ENCODE measurements around the gene RBM20.
"Not testable (repeated sequence)": the region's sequence is repeated elsewhere in the genome, so short reads cannot be mapped to it uniquely, and the experiment has no call there.

Gene RBM20

DNA sequence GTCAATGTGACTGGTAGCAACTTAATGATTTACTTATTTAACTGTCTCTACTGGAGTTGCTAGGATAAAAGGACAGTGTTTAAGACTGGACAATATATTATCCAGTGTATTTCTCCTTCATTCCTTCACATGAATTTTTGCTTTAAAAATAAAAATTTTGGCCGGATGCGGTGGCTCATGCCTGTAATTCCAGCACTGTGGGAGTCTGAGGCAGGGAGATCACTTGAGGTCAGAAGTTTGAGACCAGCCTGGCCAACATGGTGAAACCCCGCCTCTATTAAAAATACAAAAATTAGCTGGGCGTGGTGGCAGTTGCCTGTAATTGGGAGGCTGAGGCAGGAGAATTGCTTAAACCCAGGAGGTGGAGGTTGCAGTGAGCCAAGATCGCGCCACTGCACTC lies 5.1 kb upstream of the RBM20 start:
- H3K4me3 ChIP-seq (ENCODE audit: control insufficient read depth in 1 of 7, extremely low read depth in 1 of 7, insufficient read depth in 4 of 7, low read depth in 2 of 7, low read length in 6 of 7); H3K36me3 ChIP-seq (ENCODE audit: control insufficient read depth in 4 of 4, insufficient read depth in 4 of 4, low read length in 3 of 4); POLR2A ChIA-PET; DNase-seq; H3K27ac ChIP-seq (ENCODE audit: insufficient read depth in 1 of 2, low read depth in 1 of 2, low read length in 2 of 2, poor library complexity in 1 of 2, severe bottlenecking in 2 of 2); H3K9me3 ChIP-seq (ENCODE audit: control extremely low read depth in 1 of 5, control insufficient read depth in 4 of 5, insufficient read depth in 2 of 5, low read depth in 1 of 5, low read length in 4 of 5): not testable (repeated sequence)
- WGBS (ENCODE audit: insufficient coverage) = 100% methylated on average over 2 of the region's 6 CpGs
- CTCF ChIA-PET = interaction anchor here (1.6 kb wide), 1 partner anchor 10 kb away, joined by 4 read pairs; no protein-coding TSS in a partner anchor
- Histone ChIP-seq H3K27me3 (replicated peaks in 2 of 5; ENCODE audit: control insufficient read depth in 4 of 5, insufficient read depth in 5 of 5, low read length in 4 of 5) (peaks cover 23 to 49% (median 35%) of the 10 kb centered on the region in 5 experiments), H3K4me1 (ENCODE audit: control extremely low read depth in 1 of 4, control insufficient read depth in 4 of 4, insufficient read depth in 4 of 4, low read length in 3 of 4) (peaks cover 0 to 13% (median 11%) of the 10 kb centered on the region in 4 experiments)

- Histone ChIP-seq H3K4me1 (ENCODE audit: control extremely low read depth in 1 of 4, control insufficient read depth in 4 of 4, insufficient read depth in 4 of 4, low read length in 3 of 4) (peaks cover 0 to 19% (median 18%) of the 10 kb centered on the region in 4 experiments), H3K27me3 (replicated peaks in 2 of 5; ENCODE audit: control insufficient read depth in 4 of 5, insufficient read depth in 5 of 5, low read length in 4 of 5) (peaks cover 24 to 54% (median 38%) of the 10 kb centered on the region in 5 experiments)
- DNase-seq; H3K36me3 ChIP-seq (ENCODE audit: control insufficient read depth in 4 of 4, insufficient read depth in 4 of 4, low read length in 3 of 4); POLR2A ChIA-PET; H3K4me3 ChIP-seq (ENCODE audit: control insufficient read depth in 1 of 7, extremely low read depth in 1 of 7, insufficient read depth in 4 of 7, low read depth in 2 of 7, low read length in 6 of 7); H3K27ac ChIP-seq (ENCODE audit: insufficient read depth in 1 of 2, low read depth in 1 of 2, low read length in 2 of 2, poor library complexity in 1 of 2, severe bottlenecking in 2 of 2); H3K9me3 ChIP-seq (ENCODE audit: control extremely low read depth in 1 of 5, control insufficient read depth in 4 of 5, insufficient read depth in 2 of 5, low read depth in 1 of 5, low read length in 4 of 5): not testable (repeated sequence)
- CTCF ChIA-PET = interaction anchor here (1.0 to 1.6 kb wide), 2 partner anchors 10 to 17 kb away, joined by 3 to 4 read pairs; no protein-coding TSS in a partner anchor
- WGBS (ENCODE audit: insufficient coverage) = 84% methylated on average over 2 of the region's 6 CpGs
These were observed 4.3 kb upstream of the RBM20 start for GRCh38 chr10:110639858-110640257.

GRCh38 chr10:110641256-110641655 lies 2.9 kb upstream of the RBM20 start:
- ChIA-PET CTCF (interaction anchor here (0.6 to 2.0 kb wide), 5 partner anchors 8 to 255 kb away, joined by 3 to 14 read pairs (median 5); no protein-coding TSS in a partner anchor), POLR2A (interaction anchor here (0.7 kb wide), 1 partner anchor 434 kb away, joined by 3 read pairs; no protein-coding TSS in a partner anchor)
- Histone ChIP-seq H3K27ac (ENCODE audit: insufficient read depth in 1 of 2, low read depth in 1 of 2, low read length in 2 of 2, poor library complexity in 1 of 2, severe bottlenecking in 2 of 2) (no peak overlapping the region), H3K9me3 (ENCODE audit: control extremely low read depth in 1 of 5, control insufficient read depth in 4 of 5, insufficient read depth in 2 of 5, low read depth in 1 of 5, low read length in 4 of 5) (no peaks in the 10 kb centered on the region), H3K4me1 (ENCODE audit: control extremely low read depth in 1 of 4, control insufficient read depth in 4 of 4, insufficient read depth in 4 of 4, low read length in 3 of 4) (peaks cover 0 to 19% (median 18%) of the 10 kb centered on the region in 4 experiments), H3K36me3 (ENCODE audit: control insufficient read depth in 4 of 4, insufficient read depth in 4 of 4, low read length in 3 of 4) (no peaks in the 10 kb centered on the region), H3K27me3 (replicated peaks in 2 of 5; ENCODE audit: control insufficient read depth in 4 of 5, insufficient read depth in 5 of 5, low read length in 4 of 5) (peaks cover 28 to 68% (median 49%) of the 10 kb centered on the region in 5 experiments), H3K4me3 (ENCODE audit: control insufficient read depth in 1 of 7, extremely low read depth in 1 of 7, insufficient read depth in 4 of 7, low read depth in 2 of 7, low read length in 6 of 7) (no peak overlapping the region)
- 25% methylated on average over 4 of the region's 5 CpGs for WGBS (ENCODE audit: insufficient coverage)
- peak in 2 of 3 donors; percentile 30 to 35 for DNase-seq

DNA sequence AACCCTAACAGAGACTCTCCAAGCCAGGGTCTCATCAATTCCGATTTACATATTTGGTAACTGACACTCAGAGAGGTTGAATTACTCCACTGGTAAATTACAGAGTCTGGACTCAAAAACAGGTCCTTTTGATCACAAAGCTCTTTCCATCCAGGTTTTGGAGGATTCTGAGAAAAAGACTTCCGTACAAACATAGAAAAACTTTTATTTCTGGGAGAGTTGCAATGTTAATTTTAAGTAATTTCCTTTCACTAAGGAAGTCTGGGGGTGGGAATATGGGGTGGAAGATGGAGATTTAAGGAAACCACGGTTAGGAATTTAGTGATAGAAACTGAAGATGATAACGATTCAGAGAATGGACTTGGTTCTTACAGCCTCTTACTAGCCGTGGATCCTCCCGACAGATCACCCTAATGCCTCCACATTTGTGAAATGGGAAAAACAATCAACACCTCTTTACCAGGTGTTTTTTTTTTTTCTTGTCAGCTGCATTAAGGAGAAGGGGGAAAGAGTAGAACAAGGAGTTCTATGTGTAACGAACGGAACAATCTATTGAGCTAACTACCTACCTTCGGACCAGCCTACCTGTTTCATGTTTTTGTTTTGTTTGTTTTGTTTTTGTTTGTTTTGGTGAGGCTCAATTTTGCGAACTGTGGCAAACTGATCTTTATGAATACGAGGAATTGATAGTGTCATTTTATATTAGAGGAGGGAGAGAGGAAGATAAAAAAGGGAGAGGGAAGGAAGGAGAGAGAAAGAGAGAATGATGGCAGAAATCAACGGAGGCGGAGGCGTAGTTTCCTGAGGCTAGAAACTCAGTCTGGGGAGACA lies 1.7 kb upstream of the RBM20 start:
- WGBS (ENCODE audit: insufficient coverage) = 48% methylated on average over 6 of the region's 14 CpGs
- DNase-seq = no peak
- Histone ChIP-seq H3K27me3 (replicated peaks in 2 of 5; ENCODE audit: control insufficient read depth in 4 of 5, insufficient read depth in 5 of 5, low read length in 4 of 5) (peaks cover 34 to 78% (median 54%) of the 10 kb centered on the region in 5 experiments), H3K36me3 (ENCODE audit: control insufficient read depth in 4 of 4, insufficient read depth in 4 of 4, low read length in 3 of 4) (no peaks in the 10 kb centered on the region), H3K4me1 (ENCODE audit: control extremely low read depth in 1 of 4, control insufficient read depth in 4 of 4, insufficient read depth in 4 of 4, low read length in 3 of 4) (peaks cover 0 to 19% (median 18%) of the 10 kb centered on the region in 4 experiments), H3K9me3 (ENCODE audit: control extremely low read depth in 1 of 5, control insufficient read depth in 4 of 5, insufficient read depth in 2 of 5, low read depth in 1 of 5, low read length in 4 of 5) (peaks cover 0 to 3% (median 0%) of the 10 kb centered on the region in 5 experiments), H3K4me3 (ENCODE audit: control insufficient read depth in 1 of 7, extremely low read depth in 1 of 7, insufficient read depth in 4 of 7, low read depth in 2 of 7, low read length in 6 of 7) (no peak overlapping the region), H3K27ac (ENCODE audit: insufficient read depth in 1 of 2, low read depth in 1 of 2, low read length in 2 of 2, poor library complexity in 1 of 2, severe bottlenecking in 2 of 2) (no peak overlapping the region)
- POLR2A ChIA-PET = no interaction called here
- CTCF ChIA-PET = interaction anchor here (0.8 to 2.0 kb wide), 3 partner anchors 11 to 31 kb away, joined by 3 to 14 read pairs (median 6); no protein-coding TSS in a partner anchor

DNA sequence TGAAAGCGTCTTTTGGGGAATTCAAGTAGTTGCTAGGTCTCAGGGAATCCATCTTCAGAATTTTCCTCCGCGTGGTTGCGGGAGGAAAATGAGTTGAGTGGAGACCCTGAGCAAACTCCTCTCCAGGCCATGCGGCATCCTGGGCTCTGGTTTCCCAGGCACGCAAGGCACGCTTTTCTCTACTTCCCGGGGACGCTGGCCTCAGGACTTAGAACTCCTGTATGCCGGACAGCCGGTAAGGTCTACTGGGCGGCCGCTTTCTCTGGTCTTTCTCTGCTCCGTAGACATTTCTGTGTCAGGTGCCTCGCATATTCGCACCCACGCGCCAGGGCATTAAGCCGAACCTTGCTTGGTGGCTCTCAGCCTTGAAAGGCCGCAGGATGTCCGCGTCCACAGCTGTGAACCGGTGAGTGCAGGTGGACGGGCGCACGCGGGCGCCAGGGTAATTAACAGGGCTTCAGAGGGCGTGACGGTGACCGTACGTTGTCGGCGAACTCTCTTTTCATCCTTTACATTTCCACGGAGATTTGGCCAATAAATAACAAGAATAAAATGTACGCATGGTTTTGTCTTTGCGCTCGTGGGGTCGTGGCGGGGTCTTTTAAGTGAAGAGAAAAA lies 992 bp upstream of the RBM20 start:
- DNase-seq = peak in 2 of 3 donors; percentile 32 to 45
- no peak overlapping the region for H3K27ac ChIP-seq (ENCODE audit: insufficient read depth in 1 of 2, low read depth in 1 of 2, low read length in 2 of 2, poor library complexity in 1 of 2, severe bottlenecking in 2 of 2)
- H3K4me3 ChIP-seq (ENCODE audit: control insufficient read depth in 1 of 7, extremely low read depth in 1 of 7, insufficient read depth in 4 of 7, low read depth in 2 of 7, low read length in 6 of 7) = peak overlapping the region in 6 of 7 experiments; percentile 42 to 68 (median 61)
- H3K4me1 ChIP-seq (ENCODE audit: control extremely low read depth in 1 of 4, control insufficient read depth in 4 of 4, insufficient read depth in 4 of 4, low read length in 3 of 4) = peaks cover 0 to 19% (median 18%) of the 10 kb centered on the region in 4 experiments
- CTCF ChIA-PET = interaction anchor here (1.0 kb wide), 1 partner anchor 28 kb away, joined by 4 read pairs; no protein-coding TSS in a partner anchor
- 3% methylated on average over 39 of the region's 40 CpGs for WGBS (ENCODE audit: insufficient coverage)
- H3K27me3 ChIP-seq (replicated peaks in 2 of 5; ENCODE audit: control insufficient read depth in 4 of 5, insufficient read depth in 5 of 5, low read length in 4 of 5) = peaks cover 34 to 84% (median 58%) of the 10 kb centered on the region in 5 experiments
- POLR2A ChIA-PET = no interaction called here
- H3K36me3 ChIP-seq (ENCODE audit: control insufficient read depth in 4 of 4, insufficient read depth in 4 of 4, low read length in 3 of 4) = no peaks in the 10 kb centered on the region
- peaks cover 0 to 3% (median 0%) of the 10 kb centered on the region in 5 experiments for H3K9me3 ChIP-seq (ENCODE audit: control extremely low read depth in 1 of 5, control insufficient read depth in 4 of 5, insufficient read depth in 2 of 5, low read depth in 1 of 5, low read length in 4 of 5)

GRCh38 chr10:110644598-110645462 lies 694 bp downstream of the RBM20 start:
- H3K4me1 ChIP-seq (ENCODE audit: control extremely low read depth in 1 of 4, control insufficient read depth in 4 of 4, insufficient read depth in 4 of 4, low read length in 3 of 4) = peaks cover 0 to 26% (median 22%) of the 10 kb centered on the region in 4 experiments
- peak overlapping the region in 1 of 2 experiments; percentile 72 for H3K27ac ChIP-seq (ENCODE audit: insufficient read depth in 1 of 2, low read depth in 1 of 2, low read length in 2 of 2, poor library complexity in 1 of 2, severe bottlenecking in 2 of 2)
- H3K4me3 ChIP-seq (ENCODE audit: control insufficient read depth in 1 of 7, extremely low read depth in 1 of 7, insufficient read depth in 4 of 7, low read depth in 2 of 7, low read length in 6 of 7) = peak overlapping the region in 2 of 7 experiments; percentile 4 to 26
- peaks cover 0 to 3% (median 0%) of the 10 kb centered on the region in 5 experiments for H3K9me3 ChIP-seq (ENCODE audit: control extremely low read depth in 1 of 5, control insufficient read depth in 4 of 5, insufficient read depth in 2 of 5, low read depth in 1 of 5, low read length in 4 of 5)
- H3K36me3 ChIP-seq (ENCODE audit: control insufficient read depth in 4 of 4, insufficient read depth in 4 of 4, low read length in 3 of 4) = no peaks in the 10 kb centered on the region
- H3K27me3 ChIP-seq (replicated peaks in 2 of 5; ENCODE audit: control insufficient read depth in 4 of 5, insufficient read depth in 5 of 5, low read length in 4 of 5) = peaks cover 31 to 78% (median 58%) of the 10 kb centered on the region in 5 experiments
- 29% methylated on average over 16 of the region's 31 CpGs for WGBS (ENCODE audit: insufficient coverage)
- DNase-seq = peak in 2 of 3 donors; percentile 26 to 35
- CTCF ChIA-PET = interaction anchor here (1.0 to 1.6 kb wide), 3 partner anchors 22 to 35 kb away, joined by 3 to 4 read pairs (median 4); no protein-coding TSS in a partner anchor
- POLR2A ChIA-PET = interaction anchor here (0.6 to 0.8 kb wide), 2 partner anchors 17 to 437 kb away, joined by 3 to 4 read pairs; no protein-coding TSS in a partner anchor
